Breast epithelium (tissue), 4 donors: ENCODE results near the gene APOBEC3H. TPM values are rescaled to one million over a fixed set of nuclear protein-coding genes. Genes with fewer than 3 reads are reported as not detected.

Experiments
- DNase-seq, 2 donors: peaks; one replicate each; pipeline ENCODE4 v3.0.0-alpha.2; 2019; ENCODE audit warnings: low spot score in 2 of 2
- H3K27ac ChIP-seq, 2 donors: fragments of 200-600 bp; sonication (generic) in 1 of 2; one replicate each; pipeline ENCODE4 v1.5.1; 2016 to 2019; ENCODE audit warnings: mild to moderate bottlenecking in 1 of 2
- H3K27me3 ChIP-seq, 2 donors: fragments of 200-600 bp; sonication (generic) in 1 of 2; one replicate each; pipeline versions ENCODE4 v1.5.1 to v1.6.0; 2017 to 2019; ENCODE audit warnings: control low read depth in 1 of 2, mild to moderate bottlenecking in 1 of 2
- H3K36me3 ChIP-seq: fragments of 200-600 bp; one replicate; pipeline ENCODE4 v1.5.1; 2019
- H3K4me1 ChIP-seq, 2 donors: fragments of 200-600 bp; sonication (generic); one replicate each; pipeline ENCODE4 v1.5.1; 2016 to 2019; ENCODE audit warnings: control low read depth in 1 of 2
- H3K4me3 ChIP-seq, 3 donors: fragments of 200-600 bp; sonication (generic); 1 replicate in 2 of 3; 2 replicates in 1 of 3; pipeline ENCODE4 v1.5.1; 2016 to 2019; ENCODE audit warnings: mild to moderate bottlenecking in 3 of 3, moderate library complexity in 2 of 3
- H3K9me3 ChIP-seq, 2 donors: fragments of 200-600 bp; sonication (generic) in 1 of 2; one replicate each; pipeline ENCODE4 v1.5.1; 2016 to 2019; ENCODE audit warnings: control low read depth in 1 of 2
- CTCF ChIP-seq, 3 donors: fragments of 450-650 bp; IDR thresholded peaks; one replicate each; pipeline ENCODE4 v1.5.1; 2016 to 2017; ENCODE audit warnings: antibody characterized with exemption in 3 of 3, mild to moderate bottlenecking in 3 of 3, moderate library complexity in 3 of 3
- POLR2A ChIP-seq: fragments of 450-650 bp; IDR thresholded peaks from one replicate; pipeline ENCODE4 v1.6.1; 2016; ENCODE audit warnings: antibody characterized with exemption, mild to moderate bottlenecking, moderate library complexity
- POLR2AphosphoS5 ChIP-seq, 3 donors: sonication (generic); formaldehyde crosslinking; IDR thresholded peaks; one replicate each; pipeline ENCODE4 v1.6.1; 2017; ENCODE audit warnings: antibody characterized with exemption in 3 of 3
- intact Hi-C: fragments of 100-400 bp; cut with DNase I; formaldehyde crosslinking; loops from one replicate; pipeline ENCODE4 v1.15.1; 2023; ENCODE audit warnings: low total_unique reads
- total RNA-seq, 3 donors: library from RNA; depleted of rRNA; stranded (reverse); fragments of >200 nt; gene quantifications; one replicate each; pipeline ENCODE4 v1.1.0, GENCODE V29; 2016

APOBEC3H gene
- total RNA-seq, 3 donors from 2014 or later = 0.32 TPM; not detected in 2

GRCh38 chr22:39083212-39084165 is 13.6 kb upstream of the APOBEC3H start:
- H3K4me1 ChIP-seq = no peaks in the 10 kb centered on the region
- H3K4me3 ChIP-seq = no peak overlapping the region
- no peak overlapping the region for H3K27ac ChIP-seq
- no peaks in the 10 kb centered on the region for H3K36me3 ChIP-seq
- no peak for DNase-seq
- intact Hi-C loops = loop anchor here (10.0 kb wide), 1 partner anchor 1949 kb away; no protein-coding TSS in a partner anchor
- TF ChIP-seq CTCF (IDR thresholded peaks at IDR 0.05) (no peak), POLR2A (no peak), POLR2AphosphoS5 (IDR thresholded peaks at IDR 0.05) (no peak)
- no peaks in the 10 kb centered on the region for H3K9me3 ChIP-seq
- H3K27me3 ChIP-seq = no peaks in the 10 kb centered on the region

GRCh38 chr22:39084666-39085065 is 12.4 kb upstream of the APOBEC3H start:
- no peak overlapping the region for H3K4me3 ChIP-seq
- H3K9me3 ChIP-seq = no peaks in the 10 kb centered on the region
- H3K36me3 ChIP-seq = no peaks in the 10 kb centered on the region
- TF ChIP-seq CTCF (IDR thresholded peaks at IDR 0.05) (no peak), POLR2AphosphoS5 (IDR thresholded peaks at IDR 0.05) (no peak)
- DNase-seq = no peak
- H3K27ac ChIP-seq = no peak overlapping the region
- H3K4me1 ChIP-seq = no peaks in the 10 kb centered on the region
- intact Hi-C loops = loop anchor here (10.0 kb wide), 1 partner anchor 1950 kb away; no protein-coding TSS in a partner anchor
- H3K27me3 ChIP-seq = no peaks in the 10 kb centered on the region

DNA sequence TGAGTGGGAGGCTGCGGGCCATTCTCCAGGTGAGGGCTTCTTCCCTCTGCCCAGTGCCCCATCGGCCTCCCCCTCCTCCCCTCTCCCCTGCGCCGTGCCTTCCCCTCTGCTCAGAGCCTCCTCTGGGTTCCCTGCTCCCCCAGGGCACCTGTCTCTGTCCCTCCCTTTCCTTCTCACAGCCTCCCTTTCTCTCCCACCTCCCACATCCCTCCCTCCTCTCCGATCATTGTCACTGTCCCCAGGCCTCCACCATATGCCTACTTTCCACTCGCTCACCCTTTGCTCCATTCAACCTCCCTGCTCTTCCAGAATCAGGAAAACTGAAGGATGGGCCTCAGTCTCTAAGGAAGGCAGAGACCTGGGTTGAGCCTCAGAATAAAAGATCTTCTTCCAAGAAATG is 9.9 kb upstream of the APOBEC3H start:
- H3K36me3 ChIP-seq = no peaks in the 10 kb centered on the region
- TF ChIP-seq POLR2AphosphoS5 (IDR thresholded peaks at IDR 0.05) = no peak
- TF ChIP-seq POLR2A = no peak
- TF ChIP-seq CTCF (IDR thresholded peaks at IDR 0.05) = no peak
- no peak for DNase-seq

GRCh38 chr22:39087881-39088684 is 9.0 kb upstream of the APOBEC3H start:
- Histone ChIP-seq H3K27me3 (no peaks in the 10 kb centered on the region), H3K4me3 (no peak overlapping the region), H3K27ac (no peak overlapping the region), H3K36me3 (no peaks in the 10 kb centered on the region), H3K9me3 (no peaks in the 10 kb centered on the region), H3K4me1 (no peaks in the 10 kb centered on the region)
- DNase-seq = no peak
- intact Hi-C loops = loop anchor here (10.0 kb wide), 1 partner anchor 1953 kb away; no protein-coding TSS in a partner anchor
- TF ChIP-seq POLR2A = no peak
- no peak for TF ChIP-seq CTCF (IDR thresholded peaks at IDR 0.05)
- no peak for TF ChIP-seq POLR2AphosphoS5 (IDR thresholded peaks at IDR 0.05)

More for the DNA sequence above, 9.9 kb upstream of the APOBEC3H start:
- intact Hi-C loops = loop anchor here (10.0 kb wide), 1 partner anchor 1952 kb away; no protein-coding TSS in a partner anchor
- Histone ChIP-seq H3K27me3 (no peaks in the 10 kb centered on the region), H3K4me1 (no peaks in the 10 kb centered on the region), H3K9me3 (no peaks in the 10 kb centered on the region), H3K27ac (no peak overlapping the region), H3K4me3 (no peak overlapping the region)
